Measurements from ENCODE around the gene CTCF. TPM values are rescaled to one million over a fixed set of nuclear protein-coding genes. Genes with fewer than 3 reads are reported as not detected.
A peak's percentile ranks its signal among the peaks of the same experiment; 100 is the strongest.

CTCF gene
- total and polyA plus RNA-seq, 4 donors: 10.1 to 35.3 (median 15.5) TPM

DNA sequence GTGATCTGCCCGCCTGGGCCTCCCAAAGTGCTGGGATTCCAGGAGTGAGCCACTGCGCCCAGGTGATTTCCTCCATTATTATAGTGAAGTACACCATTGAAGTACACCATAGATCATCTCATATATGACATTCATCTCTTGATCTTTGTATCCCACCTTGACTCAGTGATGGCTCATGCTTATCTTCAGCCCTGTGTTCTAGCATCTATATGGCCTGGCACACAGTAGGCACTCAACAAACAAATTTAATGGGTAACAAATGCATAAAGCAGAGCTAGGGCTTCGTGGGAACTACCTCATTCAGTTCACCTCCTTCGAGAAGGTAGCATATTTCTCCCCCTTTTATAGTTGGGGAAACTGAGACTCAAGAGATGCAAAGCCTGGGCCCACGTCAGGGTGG lies 103.3 kb downstream of the CTCF start:
- H3K9me3 ChIP-seq (ENCODE audit: control insufficient read depth in 4 of 4, low read length in 3 of 4): no peaks in the 10 kb centered on the region
- WGBS: 77% methylated on average over 5 of the region's 5 CpGs
- peaks cover 21 to 74% (median 51%) of the 10 kb centered on the region in 4 donors for H3K4me1 ChIP-seq (ENCODE audit: control insufficient read depth in 4 of 4, insufficient read depth in 4 of 4, low read length in 3 of 4)
- peak overlapping the region in 1 of 3 donors; percentile 80 for H3K4me3 ChIP-seq (ENCODE audit: low read depth in 1 of 3, low read length in 3 of 3)
- H3K9ac ChIP-seq (ENCODE audit: low read depth in 1 of 2, low read length in 2 of 2): peak overlapping the region in 1 of 2 donors; percentile 6
- TF ChIP-seq JUND (IDR thresholded peaks at IDR 0.05) (no peak), YY1 (IDR thresholded peaks at IDR 0.05) (no peak), FOXA2 (IDR thresholded peaks at IDR 0.05) (no peak), HNF4G (IDR thresholded peaks at IDR 0.05) (no peak), EGR1 (IDR thresholded peaks at IDR 0.05; ENCODE audit: low read depth in 2 of 2) (no peak), TAF1 (conservative IDR thresholded peaks at IDR 0.05) (no peak), RXRA (IDR thresholded peaks at IDR 0.05) (no peak), FOXA1 (IDR thresholded peaks at IDR 0.05) (no peak)
- TF ChIP-seq, protein P1, sequence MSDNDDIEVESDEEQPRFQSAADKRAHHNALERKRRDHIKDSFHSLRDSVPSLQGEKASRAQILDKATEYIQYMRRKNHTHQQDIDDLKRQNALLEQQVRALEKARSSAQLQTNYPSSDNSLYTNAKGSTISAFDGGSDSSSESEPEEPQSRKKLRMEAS (IDR thresholded peaks at IDR 0.05): no peak
- no peaks in the 10 kb centered on the region for H3K36me3 ChIP-seq (ENCODE audit: control insufficient read depth in 4 of 4, insufficient read depth in 3 of 4, low read depth in 1 of 4, low read length in 3 of 4)
- no peak for DNase-seq (ENCODE audit: low spot score)
- H3K27me3 ChIP-seq (ENCODE audit: control insufficient read depth in 4 of 4, insufficient read depth in 4 of 4, low read length in 3 of 4): no peaks in the 10 kb centered on the region
- no peak overlapping the region for H3K27ac ChIP-seq (ENCODE audit: low read depth in 1 of 2, low read length in 2 of 2)

DNA sequence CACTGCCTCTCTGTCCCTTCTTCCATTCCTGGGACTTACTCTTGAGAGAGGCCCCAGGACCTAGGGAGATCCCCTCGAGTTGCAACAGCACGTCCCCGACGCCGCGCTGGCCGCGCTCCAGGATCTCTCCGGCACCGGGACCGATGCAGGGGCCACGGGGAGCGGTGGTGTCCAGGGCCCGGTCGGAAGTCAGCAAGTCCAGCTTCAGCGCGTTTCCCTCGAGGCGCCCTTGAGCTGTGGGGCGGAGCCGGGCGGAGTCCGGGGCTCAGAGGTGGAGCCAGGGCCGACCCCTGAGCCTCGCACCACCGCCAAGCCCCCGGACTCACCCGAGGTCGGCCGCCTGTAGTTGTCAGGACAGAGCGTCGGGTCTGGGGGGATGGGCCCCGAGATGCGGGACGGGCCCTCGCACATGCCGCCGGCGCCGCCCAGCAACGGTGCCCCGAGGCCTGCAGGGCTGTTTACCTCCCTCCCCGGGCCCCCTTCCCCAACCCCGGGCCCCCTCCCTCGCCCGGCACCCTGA lies 103.8 kb downstream of the CTCF start:
- Histone ChIP-seq H3K9ac (ENCODE audit: low read depth in 1 of 2, low read length in 2 of 2) (peak overlapping the region in 1 of 2 donors; percentile 6), H3K9me3 (ENCODE audit: control insufficient read depth in 4 of 4, low read length in 3 of 4) (no peaks in the 10 kb centered on the region), H3K36me3 (ENCODE audit: control insufficient read depth in 4 of 4, insufficient read depth in 3 of 4, low read depth in 1 of 4, low read length in 3 of 4) (no peaks in the 10 kb centered on the region), H3K27me3 (ENCODE audit: control insufficient read depth in 4 of 4, insufficient read depth in 4 of 4, low read length in 3 of 4) (no peaks in the 10 kb centered on the region), H3K4me3 (ENCODE audit: low read depth in 1 of 3, low read length in 3 of 3) (peak overlapping the region in 2 of 3 donors; percentile 57 to 80), H3K4me1 (ENCODE audit: control insufficient read depth in 4 of 4, insufficient read depth in 4 of 4, low read length in 3 of 4) (peaks cover 18 to 72% (median 49%) of the 10 kb centered on the region in 4 donors), H3K27ac (ENCODE audit: low read depth in 1 of 2, low read length in 2 of 2) (peak overlapping the region; percentile 92 to 94)
- TF ChIP-seq, protein P2, sequence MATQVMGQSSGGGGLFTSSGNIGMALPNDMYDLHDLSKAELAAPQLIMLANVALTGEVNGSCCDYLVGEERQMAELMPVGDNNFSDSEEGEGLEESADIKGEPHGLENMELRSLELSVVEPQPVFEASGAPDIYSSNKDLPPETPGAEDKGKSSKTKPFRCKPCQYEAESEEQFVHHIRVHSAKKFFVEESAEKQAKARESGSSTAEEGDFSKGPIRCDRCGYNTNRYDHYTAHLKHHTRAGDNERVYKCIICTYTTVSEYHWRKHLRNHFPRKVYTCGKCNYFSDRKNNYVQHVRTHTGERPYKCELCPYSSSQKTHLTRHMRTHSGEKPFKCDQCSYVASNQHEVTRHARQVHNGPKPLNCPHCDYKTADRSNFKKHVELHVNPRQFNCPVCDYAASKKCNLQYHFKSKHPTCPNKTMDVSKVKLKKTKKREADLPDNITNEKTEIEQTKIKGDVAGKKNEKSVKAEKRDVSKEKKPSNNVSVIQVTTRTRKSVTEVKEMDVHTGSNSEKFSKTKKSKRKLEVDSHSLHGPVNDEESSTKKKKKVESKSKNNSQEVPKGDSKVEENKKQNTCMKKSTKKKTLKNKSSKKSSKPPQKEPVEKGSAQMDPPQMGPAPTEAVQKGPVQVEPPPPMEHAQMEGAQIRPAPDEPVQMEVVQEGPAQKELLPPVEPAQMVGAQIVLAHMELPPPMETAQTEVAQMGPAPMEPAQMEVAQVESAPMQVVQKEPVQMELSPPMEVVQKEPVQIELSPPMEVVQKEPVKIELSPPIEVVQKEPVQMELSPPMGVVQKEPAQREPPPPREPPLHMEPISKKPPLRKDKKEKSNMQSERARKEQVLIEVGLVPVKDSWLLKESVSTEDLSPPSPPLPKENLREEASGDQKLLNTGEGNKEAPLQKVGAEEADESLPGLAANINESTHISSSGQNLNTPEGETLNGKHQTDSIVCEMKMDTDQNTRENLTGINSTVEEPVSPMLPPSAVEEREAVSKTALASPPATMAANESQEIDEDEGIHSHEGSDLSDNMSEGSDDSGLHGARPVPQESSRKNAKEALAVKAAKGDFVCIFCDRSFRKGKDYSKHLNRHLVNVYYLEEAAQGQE (IDR thresholded peaks at IDR 0.05): no peak
- TF ChIP-seq NR2F2 (IDR thresholded peaks at IDR 0.05) (no peak), YY1 (IDR thresholded peaks at IDR 0.05) (no peak), HNF4A (conservative IDR thresholded peaks at IDR 0.05) (no peak), TAF1 (conservative IDR thresholded peaks at IDR 0.05) (no peak), EGR1 (IDR thresholded peaks at IDR 0.05; ENCODE audit: low read depth in 2 of 2) (no peak), FOXA1 (IDR thresholded peaks at IDR 0.05) (no peak), JUND (IDR thresholded peaks at IDR 0.05) (no peak), SP1 (IDR thresholded peaks at IDR 0.05) (no peak), GABPA (IDR thresholded peaks at IDR 0.05 in 1 of 2, conservative IDR thresholded peaks at IDR 0.05 in 1 of 2) (no peak), FOXA2 (IDR thresholded peaks at IDR 0.05) (no peak), RAD21 (IDR thresholded peaks at IDR 0.05) (no peak), RXRA (IDR thresholded peaks at IDR 0.05) (no peak)
- TF ChIP-seq, protein P3, sequence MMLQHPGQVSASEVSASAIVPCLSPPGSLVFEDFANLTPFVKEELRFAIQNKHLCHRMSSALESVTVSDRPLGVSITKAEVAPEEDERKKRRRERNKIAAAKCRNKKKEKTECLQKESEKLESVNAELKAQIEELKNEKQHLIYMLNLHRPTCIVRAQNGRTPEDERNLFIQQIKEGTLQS (IDR thresholded peaks at IDR 0.05): no peak
- TF ChIP-seq, protein P4, sequence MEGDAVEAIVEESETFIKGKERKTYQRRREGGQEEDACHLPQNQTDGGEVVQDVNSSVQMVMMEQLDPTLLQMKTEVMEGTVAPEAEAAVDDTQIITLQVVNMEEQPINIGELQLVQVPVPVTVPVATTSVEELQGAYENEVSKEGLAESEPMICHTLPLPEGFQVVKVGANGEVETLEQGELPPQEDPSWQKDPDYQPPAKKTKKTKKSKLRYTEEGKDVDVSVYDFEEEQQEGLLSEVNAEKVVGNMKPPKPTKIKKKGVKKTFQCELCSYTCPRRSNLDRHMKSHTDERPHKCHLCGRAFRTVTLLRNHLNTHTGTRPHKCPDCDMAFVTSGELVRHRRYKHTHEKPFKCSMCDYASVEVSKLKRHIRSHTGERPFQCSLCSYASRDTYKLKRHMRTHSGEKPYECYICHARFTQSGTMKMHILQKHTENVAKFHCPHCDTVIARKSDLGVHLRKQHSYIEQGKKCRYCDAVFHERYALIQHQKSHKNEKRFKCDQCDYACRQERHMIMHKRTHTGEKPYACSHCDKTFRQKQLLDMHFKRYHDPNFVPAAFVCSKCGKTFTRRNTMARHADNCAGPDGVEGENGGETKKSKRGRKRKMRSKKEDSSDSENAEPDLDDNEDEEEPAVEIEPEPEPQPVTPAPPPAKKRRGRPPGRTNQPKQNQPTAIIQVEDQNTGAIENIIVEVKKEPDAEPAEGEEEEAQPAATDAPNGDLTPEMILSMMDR (IDR thresholded peaks at IDR 0.05; ENCODE audit: low read depth, low read length, missing input control): no peak
- DNase-seq (ENCODE audit: low spot score): no peak
- WGBS: 2% methylated on average over 46 of the region's 46 CpGs
